Superior temporal gyrus (tissue), 1 donor: ENCODE data around the gene IGSF8.
"Not testable (repeated sequence)": the region's sequence is repeated elsewhere in the genome, so short reads cannot be mapped to it uniquely, and the experiment has no call there.

Experiments used
- DNase-seq: peaks from one replicate; pipeline ENCODE4 v3.0.0-alpha.2; 2016; ENCODE audit errors: extremely low spot score

The IGSF8 gene

DNA sequence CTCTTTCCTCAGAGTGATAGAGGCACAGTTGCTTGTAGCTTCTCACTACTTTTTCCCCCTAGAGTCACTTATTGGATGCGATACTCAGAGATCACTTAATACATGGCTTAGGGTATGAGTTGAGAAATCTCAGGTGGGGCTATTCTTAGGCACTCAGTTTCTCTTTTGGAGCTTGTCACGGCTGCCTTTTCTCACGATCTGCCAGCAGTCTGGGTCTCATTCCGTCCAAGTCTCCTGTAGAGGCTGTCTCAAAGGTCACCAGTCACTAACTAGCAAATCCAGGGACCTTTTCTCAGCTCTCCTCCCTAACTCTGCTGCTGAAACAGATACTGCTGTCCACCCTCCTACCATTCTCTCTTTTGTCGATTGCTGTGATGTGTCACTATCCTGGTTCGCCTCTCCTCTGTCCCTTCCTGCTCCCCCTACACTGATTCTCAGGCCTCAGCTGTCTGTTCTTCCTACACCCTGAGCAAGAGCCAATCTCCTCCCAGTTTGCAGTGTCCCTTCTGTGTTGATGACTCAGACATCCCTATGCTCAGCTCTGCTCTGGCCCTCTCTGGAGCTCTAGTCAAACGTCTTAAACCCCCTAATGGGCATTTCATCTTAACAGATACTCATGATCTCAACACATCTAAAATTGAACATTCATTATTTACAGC is 29.6 kb upstream of the IGSF8 start:
- DNase-seq, result peak; percentile 49

- DNase-seq, result no peak
Observed at GRCh38 chr1:160127381-160127780, 29.0 kb upstream of the IGSF8 start.

DNA sequence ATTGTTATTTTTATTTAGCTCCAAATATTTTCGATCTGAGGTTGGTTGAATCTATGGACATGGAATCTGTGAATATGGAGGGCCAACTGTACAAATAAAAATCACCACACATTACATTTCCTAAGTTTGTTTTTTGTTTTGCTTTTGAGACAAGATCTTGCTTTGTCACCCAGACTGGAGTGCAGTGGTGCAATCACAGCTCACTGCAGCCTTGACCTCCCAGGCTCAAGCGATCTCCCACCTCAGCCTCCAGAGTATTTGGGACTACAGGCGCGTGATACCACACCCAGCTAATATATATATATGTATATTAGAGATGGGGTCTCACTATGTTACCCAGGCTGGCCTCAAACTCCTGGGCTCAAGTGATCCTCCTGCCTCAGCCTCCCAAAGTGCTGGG is 27.9 kb upstream of the IGSF8 start:
- DNase-seq, result not testable (repeated sequence)

DNA sequence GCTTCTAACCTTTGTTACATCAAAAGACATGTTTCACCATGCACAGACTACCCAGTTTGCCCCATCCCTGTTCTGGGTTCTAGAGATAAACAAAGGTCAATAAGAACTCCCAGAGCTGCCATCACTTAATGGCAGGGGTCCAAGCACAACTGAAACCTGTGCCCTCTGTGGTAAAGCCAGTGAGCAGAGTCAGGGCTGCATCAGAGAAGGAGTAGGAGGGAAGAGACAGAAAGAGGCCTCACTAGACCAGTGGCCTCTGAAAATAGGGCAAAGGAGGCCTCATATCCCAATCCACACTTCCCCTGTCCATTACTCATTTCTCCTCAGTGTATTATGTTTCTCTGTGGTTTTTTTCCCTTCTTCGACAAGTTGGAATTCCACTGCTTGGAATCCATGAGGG is 27.3 kb upstream of the IGSF8 start:
- no peak for DNase-seq

GRCh38 chr1:160124705-160125478 is 26.5 kb upstream of the IGSF8 start:
- no peak for DNase-seq

DNA sequence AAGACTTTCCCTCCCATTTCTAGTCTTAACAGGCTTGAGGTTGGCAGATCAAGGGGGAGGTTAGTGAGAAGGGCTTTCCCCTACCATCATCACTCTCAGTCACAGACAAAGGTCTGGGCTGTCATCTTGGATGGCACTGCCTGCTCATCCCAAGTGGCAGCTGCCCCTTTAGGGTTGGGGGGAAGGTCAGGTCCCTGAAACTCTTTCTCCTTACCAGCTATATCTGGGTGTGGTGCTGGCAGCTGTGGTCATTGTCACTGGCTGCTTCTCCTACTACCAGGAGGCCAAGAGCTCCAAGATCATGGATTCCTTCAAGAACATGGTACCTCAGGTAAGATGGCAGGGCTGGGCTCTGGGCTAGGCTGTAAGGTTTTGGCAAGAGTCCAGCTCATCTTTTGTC is 25.3 kb upstream of the IGSF8 start:
- no peak for DNase-seq

- DNase-seq, result no peak
Observed at GRCh38 chr1:160122978-160123495, 24.6 kb upstream of the IGSF8 start.

GRCh38 chr1:160121388-160121787 is 23.0 kb upstream of the IGSF8 start:
- DNase-seq, result no peak

- DNase-seq, result no peak
Observed at GRCh38 chr1:160120797-160121196, 22.4 kb upstream of the IGSF8 start.

DNA sequence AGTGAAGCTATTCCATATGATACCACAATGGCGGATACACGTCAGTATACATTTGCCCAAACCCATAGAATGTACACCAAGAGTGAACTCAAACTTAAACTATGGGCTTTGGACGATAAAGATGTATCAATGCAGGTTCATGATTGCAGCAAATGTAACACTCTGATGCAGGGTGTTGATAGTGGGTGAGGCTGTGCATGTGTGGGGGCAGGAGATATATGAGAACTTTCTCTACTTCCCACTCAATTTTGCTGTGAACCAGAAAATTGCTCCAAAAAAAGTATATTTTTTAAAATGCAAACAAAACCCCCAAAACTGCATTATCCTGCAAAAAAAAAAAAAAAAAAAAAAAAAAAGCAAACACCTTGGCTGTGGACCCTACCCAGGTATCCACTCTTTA is 20.5 kb upstream of the IGSF8 start:
- peak; percentile 28 for DNase-seq

DNA sequence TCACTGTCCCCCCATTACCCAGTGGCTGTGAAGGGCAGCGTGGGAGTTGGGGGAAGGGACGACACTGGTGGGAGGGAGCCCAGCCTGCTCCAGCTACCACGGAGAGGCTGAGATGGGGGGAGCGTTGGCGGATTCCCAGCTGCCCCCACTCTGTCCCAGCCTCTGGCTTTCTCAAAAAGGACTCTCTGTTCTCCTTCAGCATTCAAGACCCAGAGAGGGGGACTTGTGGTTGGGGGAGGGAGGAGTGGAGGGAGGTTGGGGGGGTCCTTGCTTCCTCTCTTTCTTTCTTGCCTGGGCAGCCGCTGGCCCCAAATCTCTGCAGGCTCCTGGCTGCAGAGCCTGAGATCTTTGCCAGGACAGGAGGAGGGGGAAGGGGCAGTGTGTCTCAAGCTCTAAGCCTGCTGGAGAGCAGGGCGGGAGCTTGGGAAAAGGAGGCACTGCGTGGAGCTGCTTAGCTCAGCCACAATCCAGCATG is 19.3 kb upstream of the IGSF8 start:
- DNase-seq, result peak; percentile 72

- DNase-seq, result no peak
Observed at GRCh38 chr1:160117300-160117699, 18.9 kb upstream of the IGSF8 start.

DNA sequence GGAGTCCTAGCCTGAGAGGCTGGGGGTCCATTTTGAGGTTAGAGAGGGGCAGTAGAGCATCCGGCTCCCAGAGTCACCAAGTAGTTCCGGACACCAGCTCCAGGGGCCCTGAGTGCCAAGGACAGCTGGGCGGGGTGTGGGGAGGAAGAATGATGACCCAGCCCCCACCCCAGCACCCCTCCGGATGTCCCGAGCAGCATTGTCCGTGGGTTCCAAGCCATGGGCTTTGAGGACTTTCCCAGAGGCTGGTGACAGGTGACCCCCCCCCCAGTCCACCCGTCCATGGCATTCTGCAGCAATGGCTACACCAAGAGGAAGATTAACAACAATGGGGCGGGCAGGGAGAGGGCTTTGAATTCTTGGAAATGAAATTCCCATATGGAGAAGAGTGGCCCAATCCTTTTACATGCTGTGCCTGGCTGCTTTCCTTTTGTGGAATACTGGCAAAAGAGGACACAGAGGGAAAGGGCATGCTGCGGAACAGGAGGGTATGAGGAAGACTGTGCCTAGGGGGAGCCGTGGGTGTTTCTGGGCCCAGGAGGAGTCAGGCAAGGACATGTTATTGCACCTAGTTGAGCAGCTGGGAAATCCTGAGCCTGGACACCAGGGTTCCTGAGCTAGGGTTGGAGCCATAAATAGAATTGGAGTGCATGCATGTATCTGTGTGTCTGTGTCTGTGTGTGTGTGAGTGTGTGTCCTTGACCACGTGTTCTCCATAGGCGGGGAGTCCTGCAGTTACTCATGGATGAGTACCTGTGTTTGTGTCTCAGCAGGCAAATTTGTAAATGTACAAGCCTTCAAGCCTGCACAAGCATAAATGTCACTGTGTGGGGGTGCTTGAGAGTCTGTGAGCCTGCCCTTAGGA is 18.1 kb upstream of the IGSF8 start:
- peak; percentile 41 for DNase-seq

DNA sequence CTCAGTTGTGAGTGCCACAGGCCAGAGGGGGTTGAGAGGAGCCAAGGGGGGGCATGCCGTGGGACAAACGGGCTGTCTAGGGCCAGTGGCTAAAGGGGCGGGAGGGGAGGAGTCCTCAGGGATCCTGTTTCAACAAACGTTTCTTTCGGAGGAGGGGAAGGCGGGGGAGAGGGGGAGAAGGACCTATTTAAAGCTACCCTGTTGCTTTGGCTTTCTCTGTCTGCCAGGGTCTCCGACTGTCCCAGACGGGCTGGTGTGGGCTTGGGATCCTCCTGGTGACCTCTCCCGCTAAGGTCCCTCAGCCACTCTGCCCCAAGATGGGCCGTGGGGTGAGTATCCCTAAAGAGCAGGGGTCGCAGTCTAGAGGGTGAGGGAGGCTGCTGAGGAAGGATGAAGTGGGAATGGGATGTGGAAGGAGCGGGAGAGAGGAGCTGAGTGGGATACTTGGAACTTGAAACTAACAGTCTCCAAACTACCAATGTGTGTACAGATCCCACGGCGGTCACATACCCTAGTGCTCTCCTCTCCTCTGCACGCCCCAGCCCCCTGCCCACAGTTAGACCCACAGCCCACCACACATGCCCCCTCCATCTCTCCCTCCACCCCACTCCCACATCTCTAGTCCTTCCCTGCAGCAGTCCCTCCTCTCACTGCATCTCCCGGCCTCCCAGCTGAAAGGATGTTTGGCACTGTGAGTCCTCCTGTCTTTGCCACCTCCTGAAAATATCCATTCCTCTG is 17.3 kb upstream of the IGSF8 start, which contains the start of gene ATP1A2:
ATP1A2 (plus strand) TSS at position 215 of the 738 bp plus-strand sequence; CDS start at position 318, 103 bp downstream.
- DNase-seq, result no peak

DNA sequence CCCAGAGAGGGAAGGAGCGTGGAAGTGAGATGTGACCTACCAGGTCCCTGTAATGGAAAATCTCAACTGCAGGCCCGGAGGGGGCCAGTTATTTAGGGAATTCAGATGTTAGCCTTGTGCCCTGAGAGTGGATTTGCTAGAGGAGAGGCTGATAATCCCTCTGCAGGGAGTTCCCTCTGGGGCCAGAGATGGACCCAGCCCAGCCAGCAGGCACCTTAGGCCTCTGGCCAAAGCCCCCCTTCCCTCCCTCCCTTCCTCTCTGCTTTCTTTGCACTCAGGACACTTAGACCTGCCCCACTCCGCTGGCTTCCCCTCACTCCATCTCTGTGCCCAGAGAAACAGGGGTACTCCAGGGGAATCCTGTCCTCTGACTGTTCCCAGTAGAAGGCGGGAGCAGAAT is 15.7 kb upstream of the IGSF8 start:
- DNase-seq, result no peak

GRCh38 chr1:160113407-160113806 is 15.0 kb upstream of the IGSF8 start:
- no peak for DNase-seq

- DNase-seq, result no peak
Observed at GRCh38 chr1:160112357-160112756, 13.9 kb upstream of the IGSF8 start.

- not testable (repeated sequence) for DNase-seq
Observed at GRCh38 chr1:160111462-160111861, 13.0 kb upstream of the IGSF8 start.

- no peak for DNase-seq
Observed at GRCh38 chr1:160109686-160110085, 11.3 kb upstream of the IGSF8 start.

DNA sequence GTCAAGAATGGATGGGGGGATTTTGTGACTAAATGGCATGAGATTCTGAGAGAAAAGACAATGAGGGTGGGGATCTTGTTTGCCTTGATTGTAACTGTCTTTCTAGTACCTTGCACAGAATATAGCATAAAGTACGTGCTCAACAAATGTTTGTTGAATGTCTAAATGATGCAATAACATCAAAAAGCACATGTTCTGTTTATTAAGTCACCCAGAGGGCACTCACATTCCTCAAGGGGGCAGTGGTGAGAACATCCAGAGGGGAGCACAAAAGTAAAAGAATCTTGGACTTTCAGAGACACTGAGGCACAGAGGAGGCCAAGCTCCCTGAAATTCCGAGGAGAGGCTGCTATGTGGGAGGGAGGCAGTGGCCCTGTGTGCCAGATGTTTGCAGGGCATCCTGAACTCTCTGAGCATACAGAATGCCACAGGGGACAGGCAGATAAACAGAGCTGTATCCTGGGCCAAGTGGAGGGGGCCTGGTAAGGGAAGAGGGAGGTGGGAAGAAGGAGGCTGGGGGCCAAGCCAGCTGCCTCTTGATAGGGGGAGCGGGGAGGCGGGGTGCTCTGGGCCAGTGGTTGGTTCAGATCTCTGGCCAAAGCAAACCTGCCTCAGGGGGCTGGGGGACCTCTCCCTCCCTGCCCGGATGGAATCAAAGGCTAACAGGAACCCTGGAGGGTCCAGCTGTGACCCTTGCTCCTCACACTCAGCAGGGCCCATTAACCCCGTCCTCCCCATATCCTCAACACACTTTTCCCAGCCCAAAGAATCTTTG is 10.7 kb upstream of the IGSF8 start:
- DNase-seq, result peak; percentile 69
